Activated CD8-positive, alpha-beta memory T cell treated with anti-CD3 and anti-CD28 coated beads, Interleukin-2, amount 50 U/mL, for 1 hour (primary cell): Measurements from ENCODE around the gene COL16A1.

Experiments
- DNase-seq: peaks from one replicate; pipeline ENCODE4 v3.0.0-alpha.2; 2020; ENCODE audit errors: extremely low read depth

The COL16A1 gene

GRCh38 chr1:31688233-31688918 is 15.4 kb downstream of the COL16A1 start:
- no peak for DNase-seq

- DNase-seq: no peak
Observed at GRCh38 chr1:31687601-31688000, 16.2 kb downstream of the COL16A1 start.

- DNase-seq: no peak
Observed at GRCh38 chr1:31685795-31686194, 18.0 kb downstream of the COL16A1 start.

GRCh38 chr1:31683997-31684396 is 19.8 kb downstream of the COL16A1 start:
- no peak for DNase-seq

GRCh38 chr1:31681415-31681814 is 22.4 kb downstream of the COL16A1 start:
- DNase-seq: no peak

- no peak for DNase-seq
Observed at GRCh38 chr1:31679676-31680230, 24.1 kb downstream of the COL16A1 start.

GRCh38 chr1:31679091-31679490 is 24.7 kb downstream of the COL16A1 start:
- DNase-seq: no peak

GRCh38 chr1:31678681-31679080 is 25.1 kb downstream of the COL16A1 start:
- no peak for DNase-seq

GRCh38 chr1:31677949-31678348 is 25.9 kb downstream of the COL16A1 start:
- DNase-seq: no peak

DNA sequence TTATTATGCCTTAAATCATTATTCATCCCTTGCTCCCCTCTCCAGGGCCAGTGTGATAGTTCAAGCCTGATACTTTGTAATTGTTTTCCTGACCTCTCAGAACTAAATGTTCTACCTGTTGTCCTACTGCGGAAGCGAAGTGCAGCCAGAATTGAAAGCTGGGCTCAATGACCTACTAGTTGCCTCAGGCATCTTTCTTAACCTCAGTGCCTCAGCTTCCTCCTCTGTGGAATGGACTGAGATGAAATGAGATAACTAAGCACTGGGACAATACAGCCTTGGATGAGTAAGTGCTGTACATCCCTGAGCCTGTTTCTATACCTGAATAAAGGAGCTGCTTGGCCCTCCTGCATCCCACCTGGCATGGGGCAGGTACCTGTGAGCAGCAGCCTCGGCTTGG is 26.4 kb downstream of the COL16A1 start:
- no peak for DNase-seq

GRCh38 chr1:31675756-31676155 is 28.1 kb downstream of the COL16A1 start:
- no peak for DNase-seq

GRCh38 chr1:31675161-31675560 is 28.7 kb downstream of the COL16A1 start:
- no peak for DNase-seq

GRCh38 chr1:31674626-31675025 is 29.2 kb downstream of the COL16A1 start:
- no peak for DNase-seq

- no peak for DNase-seq
Observed at GRCh38 chr1:31673433-31673832, 30.4 kb downstream of the COL16A1 start.

- DNase-seq: no peak
Observed at GRCh38 chr1:31672986-31673385, 30.8 kb downstream of the COL16A1 start.

- DNase-seq: no peak
Observed at GRCh38 chr1:31671561-31672201, 32.1 kb downstream of the COL16A1 start.

DNA sequence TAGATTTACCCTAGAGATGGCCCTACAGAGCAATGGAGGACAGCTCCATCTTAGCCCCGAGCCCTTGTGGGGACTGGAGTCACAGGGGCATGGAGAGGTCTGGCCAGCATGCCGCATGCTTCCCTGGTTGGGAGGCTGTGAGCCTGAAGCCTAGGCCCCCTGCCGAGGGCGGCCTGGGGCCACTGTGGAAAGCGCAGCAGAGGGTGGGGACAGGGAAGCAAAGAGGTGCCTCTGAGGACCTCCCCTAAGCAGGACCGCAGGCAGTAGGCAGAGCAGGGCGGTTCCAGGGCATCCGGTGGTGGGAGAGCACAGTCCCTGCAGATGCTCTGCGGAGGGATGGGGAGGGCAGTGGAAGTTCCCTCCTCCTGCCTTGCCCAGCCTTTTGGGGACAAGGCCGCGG is 32.7 kb downstream of the COL16A1 start:
- DNase-seq: no peak

DNA sequence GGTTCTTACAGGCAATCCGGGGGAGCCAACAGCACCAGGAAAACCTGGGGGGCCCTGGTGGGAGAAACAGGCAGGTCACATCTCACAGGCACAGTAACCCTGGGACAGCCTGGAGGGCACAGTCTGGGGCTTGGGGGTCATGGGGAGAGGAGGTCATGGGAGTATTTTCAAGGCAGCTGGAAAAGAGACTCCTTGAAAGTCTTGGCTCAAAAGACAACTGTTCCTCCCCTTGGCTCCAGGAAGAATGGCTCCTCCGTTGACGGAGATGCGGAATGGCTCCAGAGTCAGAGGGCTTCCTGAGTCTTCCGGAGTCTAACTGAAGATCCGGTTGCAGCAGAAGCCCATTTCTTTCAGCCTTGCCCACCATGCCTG is 33.2 kb downstream of the COL16A1 start:
- no peak for DNase-seq

GRCh38 chr1:31669786-31670592 is 33.8 kb downstream of the COL16A1 start:
- DNase-seq: no peak

GRCh38 chr1:31669433-31669785 is 34.4 kb downstream of the COL16A1 start:
- DNase-seq: no peak

- no peak for DNase-seq
Observed at GRCh38 chr1:31668303-31668883, 35.4 kb downstream of the COL16A1 start.

- DNase-seq: no peak
Observed at GRCh38 chr1:31667065-31667785, 36.6 kb downstream of the COL16A1 start.
